GM06990 (cell line): ENCODE results near the gene CNTNAP2.

Experiments
- DNase-seq: peaks from one replicate; pipeline ENCODE4 v3.0.0-alpha.2; 2011; ENCODE audit not compliant: insufficient read length; ENCODE audit errors: extremely low read depth
- H3K27me3 ChIP-seq: replicated peaks from 2 replicates; pipeline ENCODE4 v1.6.0; 2011; ENCODE audit warnings: low read length; ENCODE audit not compliant: control insufficient read depth, insufficient read depth
- H3K36me3 ChIP-seq: 2 replicates; pipeline ENCODE4 v1.5.1; 2011; ENCODE audit warnings: low read length; ENCODE audit not compliant: control insufficient read depth, insufficient read depth
- H3K4me3 ChIP-seq: replicated peaks from 2 replicates; pipeline ENCODE4 v1.5.1; 2011; ENCODE audit warnings: low read depth, mild to moderate bottlenecking, control low read depth, low read length
- TF ChIP-seq, protein P1 (sequence below): IDR thresholded peaks from 2 replicates; pipeline ENCODE4 v1.5.1; 2011; ENCODE audit warnings: low read length, control low read depth, mild to moderate bottlenecking, inconsistent platforms; ENCODE audit not compliant: insufficient read depth, poor library complexity, severe bottlenecking

CNTNAP2 gene

DNA sequence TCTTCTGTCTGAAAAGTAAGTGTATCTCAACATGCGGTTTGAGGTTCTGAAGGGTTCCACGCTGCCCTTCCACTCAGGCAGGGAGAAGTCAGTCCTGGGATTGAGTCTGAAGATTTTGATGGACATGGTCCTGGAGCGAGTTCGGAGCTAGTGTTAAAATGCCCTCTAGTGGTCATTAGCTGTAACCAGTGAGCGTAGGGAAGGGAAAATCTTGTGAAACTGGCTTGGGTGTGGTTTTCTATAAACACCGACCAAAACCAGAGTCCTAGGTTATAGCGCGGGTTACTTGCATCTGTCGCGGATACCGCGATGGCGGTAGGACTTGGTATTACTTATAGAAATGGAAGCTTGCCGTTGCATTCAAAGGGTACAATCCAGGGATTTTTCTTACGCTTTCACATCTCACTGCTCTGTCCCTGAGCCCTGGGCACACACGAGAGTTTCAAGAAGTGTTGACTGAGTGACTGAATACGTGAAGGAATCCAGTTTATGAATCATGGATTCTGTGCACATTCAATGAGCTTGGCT lies 2125.8 kb downstream of the CNTNAP2 start:
- Histone ChIP-seq H3K27me3 (no peaks in the 10 kb centered on the region; the same call in 1 of the 2 replicates), H3K36me3 (no peaks in the 10 kb centered on the region), H3K4me3 (no peak overlapping the region)
- TF ChIP-seq, protein P1, sequence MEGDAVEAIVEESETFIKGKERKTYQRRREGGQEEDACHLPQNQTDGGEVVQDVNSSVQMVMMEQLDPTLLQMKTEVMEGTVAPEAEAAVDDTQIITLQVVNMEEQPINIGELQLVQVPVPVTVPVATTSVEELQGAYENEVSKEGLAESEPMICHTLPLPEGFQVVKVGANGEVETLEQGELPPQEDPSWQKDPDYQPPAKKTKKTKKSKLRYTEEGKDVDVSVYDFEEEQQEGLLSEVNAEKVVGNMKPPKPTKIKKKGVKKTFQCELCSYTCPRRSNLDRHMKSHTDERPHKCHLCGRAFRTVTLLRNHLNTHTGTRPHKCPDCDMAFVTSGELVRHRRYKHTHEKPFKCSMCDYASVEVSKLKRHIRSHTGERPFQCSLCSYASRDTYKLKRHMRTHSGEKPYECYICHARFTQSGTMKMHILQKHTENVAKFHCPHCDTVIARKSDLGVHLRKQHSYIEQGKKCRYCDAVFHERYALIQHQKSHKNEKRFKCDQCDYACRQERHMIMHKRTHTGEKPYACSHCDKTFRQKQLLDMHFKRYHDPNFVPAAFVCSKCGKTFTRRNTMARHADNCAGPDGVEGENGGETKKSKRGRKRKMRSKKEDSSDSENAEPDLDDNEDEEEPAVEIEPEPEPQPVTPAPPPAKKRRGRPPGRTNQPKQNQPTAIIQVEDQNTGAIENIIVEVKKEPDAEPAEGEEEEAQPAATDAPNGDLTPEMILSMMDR, result peak; percentile 85
- DNase-seq, result no peak

DNA sequence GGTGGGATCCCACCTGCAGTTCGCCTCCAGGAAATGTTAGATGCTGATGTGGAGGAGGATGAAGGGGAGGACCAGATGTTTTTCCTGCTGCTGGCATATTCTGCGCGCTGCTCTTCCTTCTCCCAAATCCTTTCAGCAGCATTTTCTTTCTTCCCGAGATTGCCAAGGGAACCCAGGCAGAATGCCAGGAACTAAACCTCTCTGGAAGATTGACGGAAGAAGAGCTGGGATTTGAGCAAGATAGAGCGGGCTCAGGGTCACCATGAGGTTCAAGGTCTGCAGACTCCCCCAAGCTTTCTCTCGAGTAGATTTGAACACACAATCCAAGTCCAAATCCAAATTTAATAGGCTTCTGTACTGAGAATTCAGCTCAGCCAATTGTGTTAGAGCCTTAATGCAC lies 2128.8 kb downstream of the CNTNAP2 start:
- Histone ChIP-seq H3K27me3 (no peaks in the 10 kb centered on the region; the same call in 1 of the 2 replicates), H3K36me3 (no peaks in the 10 kb centered on the region), H3K4me3 (no peak overlapping the region)
- TF ChIP-seq, protein P1, result no peak
- no peak for DNase-seq

DNA sequence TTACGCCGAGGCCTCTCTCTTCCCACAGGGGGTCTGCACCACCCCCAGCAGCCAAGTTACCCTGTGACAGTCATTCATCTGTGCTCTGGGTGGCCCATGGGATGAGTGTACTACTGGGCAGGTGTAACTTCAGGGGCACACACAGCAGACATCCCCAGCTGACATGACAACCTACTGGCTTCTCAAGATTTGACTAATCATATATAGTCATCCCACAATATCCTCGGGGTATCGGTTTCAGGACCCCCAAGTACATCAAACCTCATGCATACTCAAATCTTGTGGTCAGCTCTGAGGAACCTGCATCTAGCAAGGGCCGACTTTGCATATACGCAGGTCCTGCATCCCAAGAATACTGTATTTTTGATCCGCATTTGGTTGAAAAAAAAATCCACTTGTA lies 2137.0 kb downstream of the CNTNAP2 start:
- TF ChIP-seq, protein P1, result no peak
- no peaks in the 10 kb centered on the region; the same call in 1 of the 2 replicates for H3K27me3 ChIP-seq
- H3K4me3 ChIP-seq, result no peak overlapping the region
- no peaks in the 10 kb centered on the region for H3K36me3 ChIP-seq
- DNase-seq, result peak; percentile 46

DNA sequence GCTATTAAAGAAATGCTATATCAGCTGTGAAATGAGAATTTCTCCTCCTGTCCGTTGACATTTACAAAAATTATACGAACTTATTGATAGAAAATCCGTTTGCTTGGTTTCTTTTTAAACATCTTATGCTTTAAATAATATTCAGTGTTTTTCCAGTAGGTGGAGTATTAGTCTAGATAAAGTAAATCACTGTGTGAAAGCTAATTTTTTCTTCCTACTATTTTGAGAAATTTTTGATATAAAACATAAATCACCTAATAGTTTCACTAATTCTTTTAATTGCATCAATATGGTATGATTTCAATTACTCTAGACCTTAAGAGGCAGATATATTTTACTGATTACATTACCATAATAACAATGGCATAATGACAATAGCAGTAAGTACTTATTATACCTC lies 2138.7 kb downstream of the CNTNAP2 start:
- TF ChIP-seq, protein P1, result no peak
- DNase-seq, result no peak
- no peak overlapping the region for H3K4me3 ChIP-seq
- no peaks in the 10 kb centered on the region for H3K36me3 ChIP-seq
- H3K27me3 ChIP-seq, result no peaks in the 10 kb centered on the region; the same call in 1 of the 2 replicates

DNA sequence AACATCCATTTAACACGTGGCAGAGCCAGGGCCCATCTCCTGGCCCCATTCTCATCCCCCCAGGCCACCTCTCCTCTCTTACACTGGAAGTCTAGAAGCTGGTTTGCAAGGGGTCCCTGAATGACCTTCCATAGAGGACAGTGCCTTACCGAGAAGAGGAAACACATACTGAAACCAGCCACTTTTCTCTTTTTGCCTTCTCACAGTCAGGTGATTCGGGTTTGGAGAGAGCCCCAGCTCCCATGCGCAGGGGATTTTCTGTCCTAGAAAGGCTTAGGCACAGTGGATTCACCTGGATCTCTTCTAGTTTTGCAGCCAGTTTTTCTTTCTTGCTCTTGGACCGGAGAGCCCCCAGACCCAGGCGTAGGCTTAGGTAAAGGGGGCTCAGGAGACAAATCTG lies 2139.8 kb downstream of the CNTNAP2 start:
- DNase-seq, result no peak
- Histone ChIP-seq H3K4me3 (no peak overlapping the region), H3K27me3 (no peaks in the 10 kb centered on the region; the same call in 1 of the 2 replicates), H3K36me3 (no peaks in the 10 kb centered on the region)
- TF ChIP-seq, protein P1, result no peak

DNA sequence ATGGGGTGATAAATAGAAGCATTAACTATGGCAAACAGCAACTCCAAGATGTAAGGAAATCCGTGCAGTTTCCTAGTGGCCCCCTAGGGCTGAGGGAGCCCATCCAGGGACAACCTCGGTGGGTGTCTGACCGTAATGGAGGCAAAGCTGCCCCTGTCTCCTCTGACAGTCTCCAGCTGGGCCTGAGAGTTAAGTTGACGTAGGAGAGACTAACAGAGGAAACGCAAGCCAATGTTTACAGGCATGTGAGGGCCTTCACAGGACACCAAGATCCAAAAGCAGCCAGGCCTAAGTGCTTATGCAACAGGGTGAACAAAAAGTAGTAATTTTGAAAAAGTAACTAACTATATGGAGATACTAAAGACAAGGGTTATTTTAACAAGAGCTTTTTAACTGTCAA lies 2144.0 kb downstream of the CNTNAP2 start:
- no peaks in the 10 kb centered on the region for H3K27me3 ChIP-seq
- TF ChIP-seq, protein P1, result no peak
- H3K4me3 ChIP-seq, result no peak overlapping the region
- no peaks in the 10 kb centered on the region for H3K36me3 ChIP-seq
- no peak for DNase-seq
